Activated B cell treated with CpG ODN at 0.5 μM for 24 hours (primary cell): ENCODE data around the gene CEP170. TPM values are rescaled to one million over a fixed set of nuclear protein-coding genes. Genes with fewer than 3 reads are reported as not detected.
A peak's percentile ranks its signal among the peaks of the same experiment; 100 is the strongest.

Experiments
- ATAC-seq: fragments of 200-7000 bp; cut with Tn5 transposase; one replicate; pipeline ENCODE4 v1.10.0; 2021; ENCODE audit warnings: low read depth, mild to moderate bottlenecking, moderate library complexity
- CTCF ChIA-PET: fragments of 350-600 bp; sonication (Branson Sonifier 250); formaldehyde crosslinking; loops from one replicate; lab custom pipeline; 2021; ENCODE audit warnings: antibody characterized with exemption; lab: Charles Lee
- POLR2A ChIA-PET: fragments of 350-600 bp; sonication (Branson Sonifier 250); formaldehyde crosslinking; loops from one replicate; lab custom pipeline; 2021; ENCODE audit warnings: antibody characterized with exemption; lab: Charles Lee
- DNase-seq: peaks from one replicate; pipeline ENCODE4 v3.0.0; 2022
- H3K27ac Mint-ChIP-seq: one replicate; pipeline ENCODE4 v1.8.0; 2020; ENCODE audit warnings: mixed read lengths
- H3K27me3 Mint-ChIP-seq: one replicate; pipeline ENCODE4 v1.8.0; 2021; ENCODE audit warnings: mixed read lengths
- H3K36me3 Mint-ChIP-seq: one replicate; pipeline ENCODE4 v1.8.0; 2021; ENCODE audit warnings: low read depth, mixed read lengths
- H3K4me1 Mint-ChIP-seq: one replicate; pipeline ENCODE4 v1.8.0; 2021; ENCODE audit warnings: mixed read lengths
- H3K4me3 Mint-ChIP-seq: one replicate; pipeline ENCODE4 v1.8.0; 2020; ENCODE audit warnings: mild to moderate bottlenecking, mixed read lengths
- H3K9me3 Mint-ChIP-seq: one replicate; pipeline ENCODE4 v1.8.0; 2020; ENCODE audit warnings: mixed read lengths
- intact Hi-C: fragments of 100-400 bp; cut with micrococcal nuclease; formaldehyde crosslinking; loops from one replicate; pipeline ENCODE4 v1.15.1; 2024
- total RNA-seq: library from RNA; stranded (reverse); gene quantifications from 2 replicates; pipeline ENCODE4 v1.2.3, GENCODE V29; 2022
- TF ChIP-seq, protein P1 (sequence below): fragments of 200-600 bp; IDR thresholded peaks from one replicate; pipeline ENCODE4 v1.8.0; 2022; ENCODE audit warnings: antibody characterized with exemption, mild to moderate bottlenecking

Gene CEP170
- total RNA-seq, 1 donor from 2014 or later = 91.9 TPM

DNA sequence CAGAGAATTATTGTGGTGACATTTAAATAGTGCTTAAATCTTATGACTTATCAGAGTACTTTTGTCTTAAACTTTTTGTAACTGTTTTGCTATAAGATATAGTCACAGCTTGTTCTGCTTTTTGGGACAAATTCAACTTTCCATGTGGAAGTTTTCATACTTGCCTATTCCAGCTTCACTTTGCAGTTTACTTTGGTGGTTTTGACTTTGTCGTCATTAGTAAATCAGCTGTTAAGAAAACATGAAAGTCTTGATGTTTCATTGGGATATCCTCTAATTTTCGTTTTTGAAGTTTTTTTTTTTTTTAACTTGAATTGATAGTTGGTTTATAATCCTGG is 32.0 kb upstream of the CEP170 start:
- ATAC-seq (no peak), DNase-seq (no peak)
- TF ChIP-seq, protein P1, sequence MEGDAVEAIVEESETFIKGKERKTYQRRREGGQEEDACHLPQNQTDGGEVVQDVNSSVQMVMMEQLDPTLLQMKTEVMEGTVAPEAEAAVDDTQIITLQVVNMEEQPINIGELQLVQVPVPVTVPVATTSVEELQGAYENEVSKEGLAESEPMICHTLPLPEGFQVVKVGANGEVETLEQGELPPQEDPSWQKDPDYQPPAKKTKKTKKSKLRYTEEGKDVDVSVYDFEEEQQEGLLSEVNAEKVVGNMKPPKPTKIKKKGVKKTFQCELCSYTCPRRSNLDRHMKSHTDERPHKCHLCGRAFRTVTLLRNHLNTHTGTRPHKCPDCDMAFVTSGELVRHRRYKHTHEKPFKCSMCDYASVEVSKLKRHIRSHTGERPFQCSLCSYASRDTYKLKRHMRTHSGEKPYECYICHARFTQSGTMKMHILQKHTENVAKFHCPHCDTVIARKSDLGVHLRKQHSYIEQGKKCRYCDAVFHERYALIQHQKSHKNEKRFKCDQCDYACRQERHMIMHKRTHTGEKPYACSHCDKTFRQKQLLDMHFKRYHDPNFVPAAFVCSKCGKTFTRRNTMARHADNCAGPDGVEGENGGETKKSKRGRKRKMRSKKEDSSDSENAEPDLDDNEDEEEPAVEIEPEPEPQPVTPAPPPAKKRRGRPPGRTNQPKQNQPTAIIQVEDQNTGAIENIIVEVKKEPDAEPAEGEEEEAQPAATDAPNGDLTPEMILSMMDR = no peak
- Mint-ChIP-seq H3K27ac (peak overlapping the region; percentile 89), H3K4me1 (peaks cover 58% of the 10 kb centered on the region), H3K9me3 (peaks cover 3% of the 10 kb centered on the region), H3K36me3 (peaks cover 56% of the 10 kb centered on the region), H3K4me3 (peak overlapping the region; percentile 53), H3K27me3 (no peaks in the 10 kb centered on the region)
- intact Hi-C loops = loop anchor here (1.0 to 10.0 kb wide), 4 partner anchors 19 to 1752 kb away; partner anchors contain the start of genes CEP170 and KMO
- ChIA-PET CTCF (interaction anchor here (1.3 kb wide), 1 partner anchor 26 kb away, joined by 4 read pairs; no protein-coding TSS in a partner anchor), POLR2A (interaction anchor here (0.9 to 4.8 kb wide), 3 partner anchors 27 to 563 kb away, joined by 5 to 66 read pairs (median 29); partner anchors contain the start of genes AKT3, CEP170 and SDCCAG8)

DNA sequence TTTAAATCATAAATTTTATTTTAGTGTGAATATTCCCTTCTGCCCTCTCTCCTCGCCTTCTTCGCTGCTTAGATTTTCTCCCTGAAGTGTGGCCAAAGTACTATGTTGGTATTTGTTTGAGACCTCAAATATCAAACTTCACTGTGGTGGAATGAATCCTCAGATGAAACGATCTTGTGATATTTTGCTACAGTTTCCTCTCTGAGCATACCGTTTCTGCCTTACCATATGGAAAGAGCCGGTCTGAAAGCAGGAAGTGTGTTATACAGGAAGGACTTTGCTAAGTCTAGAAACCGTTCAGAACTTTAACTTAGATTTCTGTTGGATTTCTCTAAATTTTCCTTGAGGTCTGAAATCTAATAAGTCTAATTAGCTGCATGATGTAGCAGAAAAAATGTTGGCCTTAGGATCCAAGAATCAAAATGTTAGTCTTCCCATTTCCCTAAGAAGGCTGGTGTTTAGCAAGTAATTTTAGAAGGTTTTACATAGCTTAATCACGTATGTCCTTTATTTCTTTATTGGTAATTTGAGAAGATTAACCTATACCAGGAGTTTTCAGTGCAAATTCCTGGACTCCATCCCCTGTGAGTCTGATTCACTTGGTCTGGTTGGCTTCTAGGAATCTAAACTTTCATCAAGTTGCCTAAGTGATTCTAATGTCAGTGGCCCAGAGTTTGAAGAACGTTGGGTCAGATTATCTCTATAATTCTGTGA is 31.5 kb upstream of the CEP170 start:
- Mint-ChIP-seq H3K27me3 (no peaks in the 10 kb centered on the region), H3K4me1 (peaks cover 58% of the 10 kb centered on the region), H3K4me3 (no peak overlapping the region), H3K36me3 (peaks cover 58% of the 10 kb centered on the region), H3K9me3 (peaks cover 3% of the 10 kb centered on the region), H3K27ac (peak overlapping the region; percentile 89)
- ATAC-seq (no peak), DNase-seq (no peak)
- TF ChIP-seq, protein P1 = no peak
- ChIA-PET POLR2A (interaction anchor here (0.9 to 4.8 kb wide), 4 partner anchors 27 to 762 kb away, joined by 4 to 66 read pairs (median 17); partner anchors contain the start of genes AKT3, CEP170 and SDCCAG8), CTCF (no interaction called here)
- intact Hi-C loops = loop anchor here (1.0 to 10.0 kb wide), 4 partner anchors 18 to 1752 kb away; partner anchors contain the start of genes CEP170 and KMO

DNA sequence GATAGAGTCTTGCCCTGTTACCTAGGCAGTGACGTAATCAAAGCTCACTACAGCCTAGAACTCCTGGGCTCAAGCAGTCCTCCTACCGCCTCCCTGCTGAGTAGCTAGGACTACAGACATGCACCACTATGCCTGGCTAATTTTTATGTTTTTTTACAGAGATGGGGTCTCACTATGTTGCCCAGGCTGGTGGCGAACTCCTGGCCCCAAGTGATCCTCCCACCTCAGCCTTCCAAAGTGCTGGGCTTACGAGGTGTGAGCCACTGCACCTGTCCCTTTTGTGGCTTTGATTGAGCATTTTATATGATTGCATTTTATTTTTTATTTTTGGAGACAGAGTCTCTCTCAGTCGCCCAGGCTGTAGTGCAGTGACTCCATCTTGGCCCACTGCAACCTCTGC is 26.6 kb upstream of the CEP170 start:
- intact Hi-C loops = loop anchor here (10.0 kb wide), 1 partner anchor 1747 kb away; the partner anchor contains the start of gene KMO
- H3K4me3 Mint-ChIP-seq = no peak overlapping the region
- DNase-seq (no peak), ATAC-seq (no peak)
- H3K4me1 Mint-ChIP-seq = peaks cover 31% of the 10 kb centered on the region
- peaks cover 3% of the 10 kb centered on the region for H3K9me3 Mint-ChIP-seq
- POLR2A ChIA-PET = no interaction called here
- H3K36me3 Mint-ChIP-seq = peaks cover 53% of the 10 kb centered on the region
- H3K27me3 Mint-ChIP-seq = no peaks in the 10 kb centered on the region
- TF ChIP-seq, protein P1 = no peak
- CTCF ChIA-PET = no interaction called here
- no peak overlapping the region for H3K27ac Mint-ChIP-seq

DNA sequence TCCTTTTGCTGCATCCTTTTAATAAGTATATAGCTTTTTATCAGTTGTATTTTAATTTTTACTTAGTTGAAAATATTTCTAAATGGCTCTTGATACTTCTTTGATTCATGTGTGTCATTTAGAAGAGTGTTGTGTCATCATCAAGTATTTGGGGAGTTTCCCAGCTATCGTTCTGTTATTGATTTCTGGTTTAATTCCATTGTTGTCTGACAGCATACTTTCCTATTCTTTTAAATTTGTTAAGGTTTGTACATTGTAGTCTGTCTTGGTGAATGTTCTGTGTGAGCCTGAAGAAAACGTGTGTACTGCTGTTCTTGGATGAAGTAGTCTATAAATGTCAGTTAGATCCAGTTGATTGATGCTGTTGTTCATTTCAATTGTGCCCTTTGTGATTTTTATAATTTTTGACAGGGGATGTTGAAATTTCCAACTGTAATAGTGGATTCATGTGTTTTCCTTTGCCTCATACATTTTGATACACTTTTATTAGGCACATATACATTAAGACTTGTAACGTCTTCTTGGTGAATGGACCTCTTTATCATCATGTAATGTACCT is 25.6 kb upstream of the CEP170 start:
- TF ChIP-seq, protein P1 = no peak
- intact Hi-C loops = loop anchor here (10.0 kb wide), 1 partner anchor 1746 kb away; the partner anchor contains the start of gene KMO
- POLR2A ChIA-PET = interaction anchor here (1.2 kb wide), 1 partner anchor 25 kb away, joined by 3 read pairs; the partner anchor contains the start of gene SDCCAG8
- peak overlapping the region; percentile 54 for H3K27ac Mint-ChIP-seq
- H3K9me3 Mint-ChIP-seq = peaks cover 3% of the 10 kb centered on the region
- H3K36me3 Mint-ChIP-seq = peaks cover 58% of the 10 kb centered on the region
- CTCF ChIA-PET = no interaction called here
- H3K4me1 Mint-ChIP-seq = peaks cover 21% of the 10 kb centered on the region
- H3K4me3 Mint-ChIP-seq = no peak overlapping the region
- DNase-seq (no peak), ATAC-seq (no peak)
- no peaks in the 10 kb centered on the region for H3K27me3 Mint-ChIP-seq

DNA sequence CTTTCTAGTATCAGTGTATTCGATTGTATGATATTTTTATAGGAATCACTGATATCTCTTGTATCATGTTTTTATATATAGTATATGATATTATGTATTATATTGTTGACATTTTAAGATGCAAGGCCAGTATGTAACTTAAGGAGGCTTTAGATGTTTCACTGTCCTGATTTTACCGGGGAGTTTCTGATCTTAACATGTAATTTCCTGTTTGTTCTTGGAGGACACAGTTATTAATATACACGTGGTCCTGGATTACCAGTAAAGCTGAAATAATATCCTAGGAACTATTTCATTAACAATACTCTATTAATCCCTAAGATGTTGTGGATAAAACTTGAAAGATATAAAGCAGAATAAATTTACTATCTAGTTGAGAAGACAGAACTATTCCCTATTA is 20.2 kb upstream of the CEP170 start:
- H3K36me3 Mint-ChIP-seq = peaks cover 62% of the 10 kb centered on the region

More for the DNA sequence above, 20.2 kb upstream of the CEP170 start:
- POLR2A ChIA-PET = interaction anchor here (1.0 kb wide), 1 partner anchor 20 kb away, joined by 3 read pairs; the partner anchor contains the start of gene CEP170
- Mint-ChIP-seq H3K4me1 (peaks cover 4% of the 10 kb centered on the region), H3K27ac (no peak overlapping the region), H3K9me3 (no peaks in the 10 kb centered on the region), H3K4me3 (no peak overlapping the region), H3K27me3 (no peaks in the 10 kb centered on the region)
- CTCF ChIA-PET = no interaction called here
- ATAC-seq = no peak
- TF ChIP-seq, protein P1 = no peak
- DNase-seq = no peak
- intact Hi-C loops = loop anchor here (2.0 kb wide), 1 partner anchor 21 kb away; the partner anchor contains the start of gene CEP170
